CD14-positive monocyte (primary cell): ENCODE results near the gene OLFML1. TPM values are rescaled to one million over a fixed set of nuclear protein-coding genes. Genes with fewer than 3 reads are reported as not detected.

Experiments
- DNase-seq, 3 donors: peaks; one replicate each; pipeline ENCODE4 v3.0.0-alpha.2; 2011 to 2022
- H2AFZ ChIP-seq: 2 replicates; pipeline ENCODE4 v1.6.0; 2012; ENCODE audit warnings: mild to moderate bottlenecking, low read depth, low read length, inconsistent platforms; ENCODE audit not compliant: insufficient read depth, poor library complexity, severe bottlenecking
- H3K27ac ChIP-seq, 2 donors: 1 replicate in 1 of 2; 2 replicates in 1 of 2; pipeline ENCODE4 v1.5.1; 2012 to 2013; ENCODE audit warnings: low read length in 2 of 2, control low read depth in 1 of 2, inconsistent platforms in 1 of 2, low read depth in 1 of 2, mild to moderate bottlenecking in 1 of 2
- H3K27me3 ChIP-seq, 2 donors: one replicate each; pipeline versions ENCODE4 v1.6.0 to v1.6.1; 2011 to 2013; ENCODE audit warnings: low read length in 2 of 2; ENCODE audit not compliant: control insufficient read depth in 2 of 2, insufficient read depth in 2 of 2
- H3K36me3 ChIP-seq, 2 donors: replicated peaks in 1 of 2; 1 replicate in 1 of 2; 2 replicates in 1 of 2; pipeline versions ENCODE4 v1.5.1 to v1.6.1; 2012 to 2013; ENCODE audit warnings: low read length in 2 of 2, control low read depth in 1 of 2, inconsistent platforms in 1 of 2, mild to moderate bottlenecking in 1 of 2; ENCODE audit not compliant: insufficient read depth in 2 of 2, control insufficient read depth in 1 of 2
- H3K4me1 ChIP-seq, 2 donors: 1 replicate in 1 of 2; 2 replicates in 1 of 2; pipeline versions ENCODE4 v1.5.1 to v1.6.1; 2012 to 2013; ENCODE audit warnings: low read length in 2 of 2, control low read depth in 1 of 2, inconsistent platforms in 1 of 2, mild to moderate bottlenecking in 1 of 2, moderate library complexity in 1 of 2; ENCODE audit not compliant: insufficient read depth in 2 of 2, control insufficient read depth in 1 of 2
- H3K4me2 ChIP-seq: replicated peaks from 2 replicates; pipeline ENCODE3; 2012; ENCODE audit warnings: low read length, moderate library complexity, mild to moderate bottlenecking; ENCODE audit not compliant: poor library complexity, severe bottlenecking; ENCODE audit errors: extremely low read depth
- H3K4me3 ChIP-seq, 3 experiments: fragments of 200-600 bp in 1 of 3; sonication (generic) in 1 of 3; replicated peaks in 1 of 3; 1 replicate in 2 of 3; 2 replicates in 1 of 3; pipeline ENCODE4 v1.5.1; 2011 to 2013; ENCODE audit warnings: low read length in 3 of 3, mild to moderate bottlenecking in 3 of 3, control low read depth in 2 of 3, low read depth in 2 of 3, inconsistent platforms in 1 of 3, moderate library complexity in 1 of 3
- H3K79me2 ChIP-seq: 2 replicates; pipeline ENCODE4 v1.6.0; 2012; ENCODE audit warnings: mild to moderate bottlenecking, control low read depth, inconsistent platforms, low read length, moderate library complexity; ENCODE audit not compliant: insufficient read depth
- H3K9ac ChIP-seq: 2 replicates; pipeline ENCODE4 v1.6.0; 2017; ENCODE audit warnings: low read length, mild to moderate bottlenecking; ENCODE audit not compliant: insufficient read depth, poor library complexity, severe bottlenecking
- H3K9me3 ChIP-seq, 2 donors: replicated peaks in 1 of 2; 1 replicate in 1 of 2; 2 replicates in 1 of 2; pipeline versions ENCODE4 v1.5.1 to v1.6.1; 2012 to 2013; ENCODE audit warnings: low read length in 2 of 2, control low read depth in 1 of 2; ENCODE audit not compliant: control insufficient read depth in 1 of 2, insufficient read depth in 1 of 2
- H4K20me1 ChIP-seq: 2 replicates; pipeline ENCODE4 v1.6.0; 2012; ENCODE audit warnings: mild to moderate bottlenecking, low read length, control low read depth, moderate library complexity; ENCODE audit not compliant: insufficient read depth
- H3K27ac Mint-ChIP-seq, 7 donors: one replicate each; pipeline ENCODE4 v1.8.0; 2020; ENCODE audit warnings: mild to moderate bottlenecking in 7 of 7, mixed read lengths in 7 of 7, moderate library complexity in 6 of 7, inconsistent platforms in 2 of 7
- H3K27me3 Mint-ChIP-seq, 3 donors: one replicate each; pipeline ENCODE4 v1.8.0; 2021 to 2022; ENCODE audit warnings: low read depth in 3 of 3, mild to moderate bottlenecking in 3 of 3, mixed read lengths in 3 of 3, moderate library complexity in 3 of 3, inconsistent platforms in 1 of 3
- H3K36me3 Mint-ChIP-seq, 2 donors: one replicate each; pipeline ENCODE4 v1.8.0; 2020; ENCODE audit warnings: mixed read lengths in 2 of 2, inconsistent platforms in 1 of 2, mild to moderate bottlenecking in 1 of 2
- H3K4me1 Mint-ChIP-seq: one replicate; pipeline ENCODE4 v1.8.0; 2020; ENCODE audit warnings: mild to moderate bottlenecking, mixed read lengths
- H3K4me3 Mint-ChIP-seq, 2 donors: one replicate each; pipeline ENCODE4 v1.8.0; 2020; ENCODE audit warnings: mild to moderate bottlenecking in 2 of 2, mixed read lengths in 2 of 2, moderate library complexity in 1 of 2
- H3K9me3 Mint-ChIP-seq, 7 donors: one replicate each; pipeline ENCODE4 v1.8.0; 2020 to 2022; ENCODE audit warnings: mixed read lengths in 7 of 7, mild to moderate bottlenecking in 6 of 7, moderate library complexity in 6 of 7, inconsistent platforms in 2 of 7
- CTCF ChIP-seq: fragments of 200-600 bp; IDR thresholded peaks from one replicate; pipeline ENCODE4 v1.8.0; 2022; ENCODE audit warnings: antibody characterized with exemption, mild to moderate bottlenecking
- WGBS: methylation state at CpG from one replicate; pipeline ENCODE4 v1.1.5; 2013; ENCODE audit warnings: missing lambda C conversion rate; ENCODE audit not compliant: insufficient coverage; 5-methylcytosine and 5-hydroxymethylcytosine counted together
- intact Hi-C, 2 donors: fragments of 100-400 bp; cut with micrococcal nuclease; formaldehyde crosslinking; loops; one replicate each; pipeline versions ENCODE4 v1.15.0 to v1.15.1; 2023
- polyA plus RNA-seq, 3 donors: library from polyadenylated mRNA; depleted of rRNA in 1 of 3; unstranded in 2 of 3; stranded (reverse) in 1 of 3; fragments of 300-500 nt in 2 of 3; fragments of >200 nt in 1 of 3; fragmentation: Illumina TruSeq in 2 of 3; gene quantifications; 1 replicate in 2 of 3; 2 replicates in 1 of 3; pipeline ENCODE4 v1.2.3, GENCODE V29; 2012 to 2021

OLFML1 gene
- polyA plus RNA-seq, 3 donors, result 0.11 to 0.17 TPM; not detected in 1

- Histone ChIP-seq H3K9ac (no peak overlapping the region), H3K27me3 (no peaks in the 10 kb centered on the region), H3K79me2 (no peaks in the 10 kb centered on the region), H3K9me3 (no peaks in the 10 kb centered on the region), H3K4me1 (peaks cover 11 to 13% of the 10 kb centered on the region in 2 donors), H3K36me3 (no peaks in the 10 kb centered on the region), H2AFZ (no peak overlapping the region), H3K4me2 (no peak overlapping the region), H3K4me3 (no peak overlapping the region), H4K20me1 (no peaks in the 10 kb centered on the region), H3K27ac (no peak overlapping the region)
- Mint-ChIP-seq H3K4me3 (no peak overlapping the region), H3K27ac (no peak overlapping the region), H3K27me3 (peaks cover 0 to 5% (median 0%) of the 10 kb centered on the region in 3 donors), H3K9me3 (no peaks in the 10 kb centered on the region), H3K4me1 (peaks cover 12% of the 10 kb centered on the region), H3K36me3 (peaks cover 0 to 3% of the 10 kb centered on the region in 2 donors)
- WGBS, result 83% methylated on average over 1 of the region's 2 CpGs
- intact Hi-C loops, result no loop called here
- TF ChIP-seq CTCF, result no peak
- no peak for DNase-seq
Observed at GRCh38 chr11:7486098-7486780, 933 bp downstream of the OLFML1 start.

GRCh38 chr11:7486781-7487140, 1.5 kb downstream of the OLFML1 start:
- Mint-ChIP-seq H3K9me3 (no peaks in the 10 kb centered on the region), H3K4me3 (no peak overlapping the region), H3K27me3 (peaks cover 0 to 5% (median 0%) of the 10 kb centered on the region in 3 donors), H3K4me1 (peaks cover 12% of the 10 kb centered on the region), H3K36me3 (peaks cover 0 to 3% of the 10 kb centered on the region in 2 donors), H3K27ac (no peak overlapping the region)
- Histone ChIP-seq H3K27me3 (no peaks in the 10 kb centered on the region), H3K9ac (no peak overlapping the region), H3K9me3 (no peaks in the 10 kb centered on the region), H3K79me2 (no peaks in the 10 kb centered on the region), H3K4me2 (no peak overlapping the region), H3K4me3 (no peak overlapping the region), H3K27ac (no peak overlapping the region), H2AFZ (no peak overlapping the region), H4K20me1 (no peaks in the 10 kb centered on the region), H3K4me1 (peaks cover 11 to 13% of the 10 kb centered on the region in 2 donors), H3K36me3 (no peaks in the 10 kb centered on the region)
- intact Hi-C loops, result no loop called here
- no peak for TF ChIP-seq CTCF
- DNase-seq, result no peak
- WGBS, result no CpG with 5 or more reads among the region's 6 CpGs
